HG03175 (cell line): ENCODE results near the gene DENR.
A peak's percentile ranks its signal among the peaks of the same experiment; 100 is the strongest.
"Not testable (repeated sequence)": the region's sequence is repeated elsewhere in the genome, so short reads cannot be mapped to it uniquely, and the experiment has no call there.

Experiments
- ATAC-seq: cut with Tn5 transposase; IDR thresholded peaks from one replicate; pipeline ENCODE4 v1.9.1; 2021; ENCODE audit warnings: mild to moderate bottlenecking, moderate library complexity; ENCODE audit not compliant: unreplicated experiment

The DENR gene, protein sequence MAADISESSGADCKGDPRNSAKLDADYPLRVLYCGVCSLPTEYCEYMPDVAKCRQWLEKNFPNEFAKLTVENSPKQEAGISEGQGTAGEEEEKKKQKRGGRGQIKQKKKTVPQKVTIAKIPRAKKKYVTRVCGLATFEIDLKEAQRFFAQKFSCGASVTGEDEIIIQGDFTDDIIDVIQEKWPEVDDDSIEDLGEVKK

GRCh38 chr12:122752464-122753318, at the start of gene DENR:
DENR (plus strand) TSS chr12:122752824; CDS start chr12:122753702, 878 bp downstream.
- ATAC-seq: peak; percentile 91

DNA sequence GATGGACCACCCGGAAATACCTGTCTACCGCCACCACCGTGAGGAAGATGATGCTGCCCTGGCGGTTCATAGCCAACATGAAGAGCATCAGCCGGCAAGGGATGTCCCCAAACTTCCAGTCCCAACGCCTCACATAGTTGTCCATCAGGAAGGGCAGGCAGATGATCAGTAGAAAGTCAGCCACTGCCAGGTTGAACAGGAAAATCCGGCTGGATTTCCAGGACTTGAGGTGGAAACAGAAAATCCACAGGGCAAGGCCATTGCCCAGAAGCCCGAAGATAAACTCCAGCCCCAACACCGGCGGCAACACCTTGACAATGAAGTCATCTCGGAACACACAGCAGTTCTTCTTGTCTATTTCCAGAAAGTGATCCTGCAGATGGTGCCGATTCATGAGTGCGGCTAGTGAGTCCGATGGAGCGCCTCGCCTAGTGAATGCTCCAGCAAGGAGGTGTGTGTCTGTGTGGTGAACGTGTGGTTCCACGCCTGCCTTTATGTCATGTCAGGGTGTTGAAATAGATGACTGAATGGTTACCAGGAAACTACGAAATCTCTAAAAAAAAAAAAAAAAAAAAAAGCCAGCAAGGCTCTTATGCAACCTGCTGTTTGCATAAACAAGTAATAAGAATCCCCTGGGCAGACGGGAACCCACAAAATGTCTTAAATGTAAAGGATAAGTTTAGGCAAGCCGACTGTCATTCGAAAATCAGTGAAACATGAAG, 49.6 kb upstream of the DENR start, which contains the start of gene HCAR2:
Gene HCAR2, minus strand, starts transcription at position 468 of the 722 bp plus-strand sequence. Its CDS starts 74 bp downstream, at position 394.
- not testable (repeated sequence) for ATAC-seq

- not testable (repeated sequence) for ATAC-seq
Observed at GRCh38 chr12:122703841-122704240, 48.8 kb upstream of the DENR start.

- ATAC-seq: not testable (repeated sequence)
Observed at GRCh38 chr12:122709287-122709686, 43.3 kb upstream of the DENR start.

DNA sequence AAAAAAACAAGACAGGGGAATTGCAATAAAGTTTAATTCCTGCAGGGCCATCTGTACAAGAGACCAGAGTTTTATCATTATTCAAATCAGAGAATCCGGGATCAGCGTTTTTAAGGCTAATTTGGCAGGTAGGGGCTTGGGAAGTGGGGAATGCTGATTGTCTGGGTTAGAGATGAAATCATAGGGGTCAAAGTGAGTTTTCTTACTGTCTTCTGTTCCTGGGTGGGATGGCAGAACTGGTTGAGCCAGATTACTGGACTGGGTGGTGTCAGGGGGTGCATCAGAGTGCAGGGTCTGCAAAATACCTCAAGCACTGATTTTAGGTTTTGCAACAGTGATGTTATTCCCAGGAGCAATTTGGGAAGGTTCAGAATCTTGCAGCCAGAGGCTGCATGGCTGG, 42.3 kb upstream of the DENR start:
- ATAC-seq: not testable (repeated sequence)

GRCh38 chr12:122711266-122711665, 41.4 kb upstream of the DENR start:
- not testable (repeated sequence) for ATAC-seq

- ATAC-seq: not testable (repeated sequence)
Observed at GRCh38 chr12:122713491-122714188, 39.0 kb upstream of the DENR start.

- ATAC-seq: not testable (repeated sequence)
Observed at GRCh38 chr12:122715211-122715610, 37.4 kb upstream of the DENR start.

DNA sequence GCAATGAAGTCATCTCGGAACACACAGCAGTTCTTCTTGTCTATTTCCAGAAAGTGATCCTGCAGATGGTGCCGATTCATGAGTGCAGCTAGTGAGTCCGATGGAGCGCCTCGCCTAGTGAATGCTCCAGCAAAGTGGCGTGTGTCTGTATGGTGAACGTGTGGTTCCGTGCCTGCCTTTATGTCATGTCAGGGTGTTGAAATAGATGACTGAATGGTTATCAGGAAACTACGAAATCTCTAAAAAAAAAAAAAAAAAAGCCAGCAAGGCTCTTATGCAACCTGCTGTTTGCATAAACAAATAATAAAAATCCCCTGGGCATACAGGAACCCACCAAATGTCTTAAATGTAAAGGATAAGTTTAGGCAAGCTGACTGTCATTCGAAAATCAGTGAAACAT, 36.0 kb upstream of the DENR start, which contains the start of gene HCAR3:
Gene HCAR3, minus strand, starts transcription at position 154 of the 400 bp plus-strand sequence. Its CDS starts 74 bp downstream, at position 80.
- not testable (repeated sequence) for ATAC-seq

- ATAC-seq: no peak
Observed at GRCh38 chr12:122721057-122721545, 31.5 kb upstream of the DENR start.

DNA sequence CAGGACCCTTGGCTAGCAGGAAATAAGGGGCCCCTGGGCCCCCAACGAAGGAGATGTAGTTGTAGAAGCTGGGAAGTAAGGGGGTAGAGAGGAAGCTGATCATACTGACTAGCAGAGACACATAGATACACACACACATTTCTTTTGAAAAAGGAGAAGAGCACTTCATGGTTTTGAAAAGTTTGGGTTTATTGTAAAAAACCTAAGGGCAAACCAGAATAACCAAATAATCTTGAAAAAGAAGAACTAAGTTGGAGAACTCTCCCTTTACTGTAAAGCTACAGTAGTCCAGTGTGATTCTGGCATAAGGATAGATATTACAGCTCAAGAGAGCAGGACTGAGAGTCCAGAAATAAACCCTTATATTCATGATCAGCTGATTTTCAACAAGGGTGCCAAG, 30.2 kb upstream of the DENR start:
- ATAC-seq: no peak

DNA sequence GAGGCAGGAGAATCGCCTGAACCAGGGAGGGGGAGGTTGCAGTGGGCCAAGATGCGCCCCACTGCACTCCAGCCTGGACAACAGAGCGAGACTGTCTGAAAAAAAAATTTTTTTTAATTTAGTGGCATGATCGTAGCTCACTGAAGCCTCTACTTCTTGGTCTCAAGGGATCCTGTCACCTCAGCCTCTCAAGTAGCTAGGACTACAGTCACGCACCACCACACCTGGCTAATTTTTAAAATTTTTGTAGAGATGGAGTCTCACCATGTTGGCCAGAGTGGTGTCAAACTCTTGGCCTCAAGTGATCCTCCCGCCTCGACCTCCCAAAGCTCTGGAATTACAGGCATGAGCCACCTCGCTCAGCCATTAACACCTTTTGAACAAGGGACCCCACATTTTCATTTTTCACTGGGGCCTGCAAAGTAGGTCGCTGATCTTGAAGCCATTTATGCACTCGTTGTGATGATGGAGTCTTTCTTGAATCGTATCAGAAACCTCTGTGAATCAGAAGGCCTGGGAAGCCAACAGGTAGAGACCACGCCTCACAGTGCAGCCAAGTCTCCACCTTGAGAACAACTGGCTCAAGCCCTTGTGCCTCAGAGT, 27.9 kb upstream of the DENR start:
- ATAC-seq: peak; percentile 55

DNA sequence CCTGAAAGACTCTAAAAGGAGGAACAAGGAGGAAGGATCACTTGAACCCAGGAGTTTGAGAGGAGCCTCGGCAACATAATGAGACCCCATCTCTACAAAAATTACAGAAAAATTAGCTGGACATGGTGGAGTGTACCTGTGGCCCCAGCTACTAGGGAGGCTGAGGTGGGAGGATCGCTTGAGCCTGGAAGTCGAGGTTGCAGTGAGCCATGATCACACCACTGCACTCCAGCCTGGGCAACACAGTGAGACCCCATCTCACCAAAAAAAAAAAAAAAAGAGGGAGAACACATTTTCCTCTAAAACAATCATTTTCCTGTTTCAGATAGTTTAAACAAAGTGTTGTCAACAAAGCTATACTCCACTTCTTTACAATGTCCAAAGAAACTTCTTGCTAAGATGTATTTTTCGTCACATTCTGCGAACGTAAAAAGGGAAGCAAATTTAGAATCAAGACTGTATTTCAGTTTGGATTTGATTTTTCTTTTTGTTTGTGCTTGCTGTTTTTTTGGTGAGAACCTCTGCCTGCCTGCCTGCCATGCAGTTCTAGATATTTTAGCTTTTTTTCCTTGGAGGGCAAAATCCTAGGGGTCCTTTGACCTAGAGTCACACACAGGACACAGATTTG, 27.1 kb upstream of the DENR start:
- ATAC-seq: no peak

- no peak for ATAC-seq
Observed at GRCh38 chr12:122726080-122726558, 26.5 kb upstream of the DENR start.

- ATAC-seq: no peak
Observed at GRCh38 chr12:122729583-122730214, 22.9 kb upstream of the DENR start.

GRCh38 chr12:122730215-122731014, 22.2 kb upstream of the DENR start, which contains the start of gene HCAR1:
HCAR1 (minus strand) TSS chr12:122730844; CDS start chr12:122730339, 505 bp downstream.
- no peak for ATAC-seq

- ATAC-seq: no peak
Observed at GRCh38 chr12:122732170-122732569, 20.5 kb upstream of the DENR start.

DNA sequence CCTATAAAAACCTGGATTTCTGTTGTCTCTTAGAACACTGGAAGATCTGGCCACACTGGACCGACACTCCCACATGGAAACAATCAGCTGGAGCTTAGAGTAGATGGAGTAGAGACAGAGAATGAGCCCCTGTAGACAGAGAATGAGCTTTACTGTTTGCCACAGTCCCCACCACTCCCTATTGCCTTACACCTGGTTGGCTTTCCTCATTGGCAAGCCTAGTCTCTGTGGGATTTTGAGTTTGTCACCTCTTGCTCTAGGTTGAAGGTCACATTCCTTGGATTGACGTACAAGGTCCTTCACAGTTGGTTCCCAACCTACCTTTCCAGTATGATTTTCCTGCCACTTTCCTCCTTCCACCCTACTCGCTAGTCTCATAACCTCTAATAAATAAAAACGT, 20.0 kb upstream of the DENR start:
- ATAC-seq: no peak
